Amygdala (tissue), 56 donors: ENCODE results near the gene GPT2.
A peak's percentile ranks its signal among the peaks of the same experiment; 100 is the strongest.
"Not testable (repeated sequence)": the region's sequence is repeated elsewhere in the genome, so short reads cannot be mapped to it uniquely, and the experiment has no call there.

Experiments
- DNase-seq, 56 donors: peaks; one replicate each; lab custom pipeline; 2025; lab: John Stamatoyannopoulos, UW

GPT2 gene

DNA sequence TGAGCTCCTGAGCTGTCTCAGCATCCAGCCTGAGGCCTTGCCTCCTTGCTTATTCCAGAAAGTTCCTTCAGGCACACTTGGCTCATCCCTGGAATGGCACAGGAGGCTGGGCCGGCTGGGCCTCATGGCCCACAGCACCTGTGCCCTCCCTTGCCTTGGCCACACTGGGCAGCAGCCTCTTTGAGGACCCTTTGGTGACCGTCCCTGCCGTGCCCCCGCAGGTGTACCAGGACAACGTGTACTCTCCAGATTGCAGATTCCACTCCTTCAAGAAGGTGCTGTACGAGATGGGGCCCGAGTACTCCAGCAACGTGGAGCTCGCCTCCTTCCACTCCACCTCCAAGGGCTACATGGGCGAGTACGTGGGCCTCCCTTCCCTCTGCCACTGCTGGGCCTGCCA is 34.2 kb downstream of the GPT2 start:
- no peak for DNase-seq

DNA sequence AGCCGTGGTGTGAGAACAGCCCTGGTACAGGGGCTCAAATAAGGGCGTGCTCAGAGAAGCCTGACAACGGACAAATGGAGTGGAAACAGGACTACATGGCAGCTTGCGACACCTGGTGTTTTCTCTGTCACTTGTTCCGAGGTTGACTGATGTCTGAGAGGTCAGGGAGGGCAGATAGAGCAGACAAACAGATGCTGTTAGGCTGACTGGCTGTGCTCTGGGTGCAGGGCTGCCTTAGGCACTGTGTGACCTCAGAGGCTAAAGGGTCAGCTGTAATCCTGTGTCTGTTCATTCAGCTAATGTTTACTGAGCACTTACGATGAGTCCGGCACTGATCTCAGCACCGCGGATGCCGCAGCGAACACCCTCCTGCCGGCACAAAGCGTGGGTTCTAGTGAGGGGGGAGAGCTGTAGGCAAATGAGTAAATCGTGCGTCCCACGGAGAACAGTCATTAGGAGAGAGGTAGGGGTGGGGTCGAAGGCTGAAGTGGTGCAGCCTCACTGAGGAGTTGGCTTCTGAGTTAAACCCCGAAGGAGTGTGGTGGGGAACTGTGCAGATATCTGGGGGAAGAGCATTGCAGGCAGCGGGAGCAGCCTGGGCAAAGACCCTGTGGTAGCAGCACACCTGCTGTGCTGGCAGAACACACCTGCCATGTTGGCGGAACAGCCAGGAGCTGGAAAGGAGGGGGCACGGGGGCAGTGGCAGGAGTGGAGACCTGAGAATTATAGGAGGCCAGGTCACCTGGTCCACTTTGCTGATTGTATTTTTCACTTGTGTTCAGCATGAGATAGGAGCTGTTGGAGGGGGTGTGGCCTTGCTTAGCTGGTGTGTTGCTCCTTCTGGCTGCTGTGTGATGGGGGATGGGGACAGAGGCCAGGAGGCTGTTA is 35.0 kb downstream of the GPT2 start:
- DNase-seq, result peak in 2 of 56 donors; percentile 9 to 25

DNA sequence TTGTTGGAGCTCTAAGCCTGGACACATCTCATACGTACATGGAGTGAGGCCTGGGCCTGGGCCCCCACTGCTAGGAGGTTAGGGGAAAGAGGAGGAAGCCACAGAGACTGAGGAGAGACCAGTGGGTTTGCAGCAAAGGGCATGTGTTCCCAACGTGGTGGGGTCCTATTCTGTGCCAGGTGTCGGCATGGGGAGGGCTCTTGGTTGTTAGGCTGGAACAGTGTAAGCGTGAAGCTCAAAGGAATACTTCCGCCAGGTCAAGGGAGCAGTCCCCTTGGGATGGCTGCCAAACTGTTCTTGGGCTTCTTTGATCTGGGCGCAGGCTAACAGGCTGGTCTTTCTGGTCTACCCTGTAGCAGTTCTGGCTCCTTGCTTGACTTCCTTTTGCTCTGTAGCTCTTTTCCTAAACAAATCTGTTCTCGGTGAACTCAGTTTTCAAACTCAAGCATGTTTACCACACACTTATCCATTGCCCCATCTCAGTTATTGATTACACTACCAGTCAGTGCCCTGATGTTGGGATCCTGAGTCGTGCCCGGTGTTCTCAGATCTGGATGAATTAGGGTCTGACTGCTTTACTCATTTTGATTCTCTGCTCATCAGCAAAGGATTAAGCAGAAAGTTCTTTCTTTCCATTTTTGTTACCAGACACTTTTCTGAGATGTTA is 36.4 kb downstream of the GPT2 start:
- peak in 14 of 56 donors; percentile 12 to 64 (median 40) for DNase-seq

DNA sequence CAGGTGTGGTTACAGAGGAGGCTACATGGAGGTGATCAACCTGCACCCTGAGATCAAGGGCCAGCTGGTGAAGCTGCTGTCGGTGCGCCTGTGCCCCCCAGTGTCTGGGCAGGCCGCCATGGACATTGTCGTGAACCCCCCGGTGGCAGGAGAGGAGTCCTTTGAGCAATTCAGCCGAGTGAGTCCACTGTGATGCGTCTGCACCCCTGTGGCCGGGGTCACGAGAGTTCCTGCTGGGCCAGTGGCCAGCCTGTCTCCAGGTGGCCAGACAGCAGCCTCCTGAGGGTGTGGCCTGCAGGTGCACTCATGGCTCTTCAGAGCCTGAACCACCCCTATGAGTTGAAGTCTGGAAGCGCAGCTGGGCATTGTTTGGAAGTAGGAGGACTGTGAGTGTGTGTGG is 38.1 kb downstream of the GPT2 start:
- DNase-seq, result no peak

DNA sequence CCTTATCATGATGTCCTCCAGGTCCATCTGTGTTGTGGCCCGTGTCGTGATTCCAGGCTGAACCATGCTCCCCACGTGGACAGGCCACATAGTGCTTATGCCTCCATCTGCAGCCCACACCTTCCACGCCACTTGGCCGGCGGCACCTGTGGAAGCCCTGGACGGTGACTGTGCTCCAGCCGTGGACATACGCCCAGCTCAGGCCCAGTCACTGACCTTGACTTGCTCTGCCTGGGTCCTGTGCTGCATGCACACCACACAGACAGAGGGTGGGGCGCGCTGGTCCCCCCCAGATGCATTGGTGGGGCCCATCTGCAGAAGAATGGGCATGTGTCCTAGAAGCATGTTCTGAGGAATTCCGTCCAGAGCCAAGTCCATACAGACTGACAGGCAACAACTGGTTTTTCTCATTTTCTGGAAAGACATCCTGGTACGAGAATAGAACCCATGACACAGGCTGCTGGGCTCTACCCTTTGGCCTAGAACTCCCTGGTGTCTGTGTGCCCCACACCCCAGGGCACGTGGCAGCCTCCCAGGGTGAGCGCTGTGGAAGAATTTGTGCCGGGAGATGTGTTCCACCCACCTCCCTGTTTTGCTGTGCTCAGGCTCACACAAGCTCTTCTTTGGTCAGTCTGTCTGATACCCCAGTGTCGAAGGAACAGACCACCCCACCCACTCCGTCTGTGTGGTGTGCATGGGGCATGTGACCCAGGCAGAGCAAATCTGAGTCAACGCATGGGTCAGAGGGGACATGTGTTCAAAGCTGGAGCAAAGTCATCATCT is 39.5 kb downstream of the GPT2 start:
- no peak for DNase-seq

DNA sequence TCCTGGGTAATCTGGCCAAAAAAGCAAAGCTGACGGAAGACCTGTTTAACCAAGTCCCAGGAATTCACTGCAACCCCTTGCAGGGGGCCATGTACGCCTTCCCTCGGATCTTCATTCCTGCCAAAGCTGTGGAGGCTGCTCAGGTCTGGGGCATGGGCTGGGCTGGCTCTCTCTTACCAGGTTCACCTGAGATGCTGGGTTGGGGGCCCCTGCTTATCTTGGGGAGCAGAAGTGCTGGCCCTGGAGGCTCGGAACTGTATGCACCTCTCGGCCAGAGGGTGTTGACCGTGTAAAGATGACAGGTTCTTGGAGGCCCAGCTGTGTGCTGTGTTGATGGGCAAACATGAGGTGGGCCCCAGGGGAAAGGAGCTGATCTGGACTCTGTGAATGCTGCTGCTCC is 40.2 kb downstream of the GPT2 start:
- no peak for DNase-seq

DNA sequence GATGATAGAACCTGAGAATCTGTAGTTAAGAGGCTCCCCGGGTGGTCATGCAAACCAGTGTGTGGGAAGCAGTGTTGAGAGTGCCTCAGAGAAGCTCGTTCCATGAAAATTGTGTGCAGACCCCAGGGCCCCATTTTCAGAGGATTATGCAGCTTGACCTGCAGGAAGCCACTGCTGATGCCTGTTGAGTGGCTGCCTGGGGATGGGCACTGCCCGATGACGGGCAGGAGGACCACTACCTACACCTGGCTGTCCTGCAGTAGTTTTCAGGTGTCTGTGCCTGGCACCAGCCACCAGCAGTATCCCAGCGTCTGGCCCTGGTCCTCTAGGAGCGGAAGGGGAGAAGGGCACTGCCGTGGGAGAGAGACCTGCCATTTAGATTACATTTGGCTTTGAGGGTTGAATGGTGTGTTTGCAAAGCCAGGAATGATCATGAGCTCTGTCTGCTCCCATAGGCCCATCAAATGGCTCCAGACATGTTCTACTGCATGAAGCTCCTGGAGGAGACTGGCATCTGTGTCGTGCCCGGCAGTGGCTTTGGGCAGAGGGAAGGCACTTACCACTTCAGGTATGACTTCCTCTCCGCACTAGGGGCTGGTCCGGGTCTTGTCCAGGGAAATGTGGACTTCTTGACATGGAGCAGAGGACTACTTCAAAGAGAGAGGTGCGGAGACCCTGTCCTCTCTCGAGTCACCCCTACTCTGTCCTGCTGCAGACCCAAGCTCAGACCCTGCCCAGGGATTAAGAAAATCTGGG is 42.5 kb downstream of the GPT2 start:
- no peak for DNase-seq

DNA sequence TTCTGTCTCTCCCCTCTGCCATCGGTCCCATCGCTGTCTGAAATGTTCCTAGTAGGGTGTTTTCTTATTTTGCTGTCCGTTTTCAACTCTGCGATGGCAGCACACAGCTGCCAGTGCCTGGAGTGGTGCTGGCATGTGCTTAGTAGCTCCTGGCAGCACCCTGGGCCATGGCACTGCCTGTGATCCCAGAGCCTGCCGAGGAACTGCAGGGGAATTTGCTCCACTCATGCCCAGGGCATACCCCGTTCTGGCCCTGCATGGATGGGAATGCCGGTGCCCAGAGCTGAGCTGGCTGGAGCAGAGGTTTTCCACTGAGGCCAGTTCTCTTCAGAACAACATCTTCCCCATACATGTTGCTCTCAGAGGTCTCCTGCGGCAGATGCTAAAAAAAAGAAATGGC is 43.1 kb downstream of the GPT2 start:
- peak in 8 of 56 donors; percentile 11 to 54 (median 24) for DNase-seq

DNA sequence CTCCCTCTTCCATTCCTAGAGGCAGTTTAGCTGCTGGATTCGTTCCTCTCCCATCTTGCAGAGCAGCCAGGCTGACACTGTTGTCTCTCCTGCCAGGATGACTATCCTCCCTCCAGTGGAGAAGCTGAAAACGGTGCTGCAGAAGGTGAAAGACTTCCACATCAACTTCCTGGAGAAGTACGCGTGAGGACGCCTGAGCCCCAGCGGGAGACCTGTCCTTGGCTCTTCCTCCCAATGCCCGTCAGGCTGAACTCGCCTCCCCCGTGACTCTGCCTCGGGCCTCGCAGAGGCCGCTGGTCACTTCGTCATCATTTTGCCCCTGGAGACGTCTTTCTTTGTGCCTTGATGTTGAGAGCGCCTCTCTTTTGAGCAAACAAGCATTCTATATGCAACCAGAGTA is 44.6 kb downstream of the GPT2 start:
- no peak for DNase-seq

DNA sequence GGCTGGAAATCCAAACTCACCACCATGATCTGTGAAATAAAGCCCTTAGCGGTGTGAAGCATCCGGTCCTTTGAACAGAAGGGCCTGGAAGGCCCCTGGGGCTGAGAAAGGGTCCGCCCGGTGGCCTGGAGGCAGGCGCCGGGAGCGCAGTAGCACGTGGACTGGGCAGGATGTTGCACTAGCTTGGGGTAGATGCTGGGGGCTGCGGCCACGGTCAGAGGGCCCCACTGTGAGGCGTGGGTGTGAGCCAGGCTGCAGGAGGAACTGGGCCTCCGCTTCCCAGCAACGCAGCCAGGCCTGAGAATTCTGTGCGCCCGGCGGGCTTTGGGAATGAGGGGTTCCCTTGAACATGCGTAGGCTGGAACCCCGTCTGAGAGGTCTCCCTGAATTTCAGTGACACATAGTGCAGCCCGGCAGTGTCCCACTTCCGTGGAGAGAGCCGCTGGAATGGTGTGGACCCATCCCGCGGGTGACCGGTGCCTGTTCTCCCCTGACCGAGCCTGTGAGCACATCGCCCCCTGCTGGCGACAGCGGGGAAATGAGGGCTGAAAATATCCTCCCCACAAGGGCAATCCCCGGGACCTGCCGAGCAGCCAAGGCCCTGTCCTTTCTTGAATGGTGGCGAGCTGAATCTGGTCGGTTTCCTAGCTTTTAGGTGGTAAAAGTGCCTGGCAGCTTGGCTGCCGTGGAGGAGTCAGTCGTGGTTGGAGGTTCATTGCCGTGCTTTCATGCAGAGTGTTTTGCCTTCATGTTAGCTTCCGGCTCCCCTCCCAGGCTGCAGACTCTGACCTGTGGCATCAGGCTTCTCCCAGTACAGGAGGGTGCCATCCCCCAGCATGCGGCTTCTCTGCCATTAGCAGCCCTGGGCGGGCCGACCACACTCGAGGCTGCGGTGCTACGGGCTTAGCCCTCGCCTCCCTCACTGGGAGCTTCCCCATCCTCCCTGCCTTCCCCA is 45.5 kb downstream of the GPT2 start:
- peak in 52 of 56 donors; percentile 31 to 83 (median 64) for DNase-seq

DNA sequence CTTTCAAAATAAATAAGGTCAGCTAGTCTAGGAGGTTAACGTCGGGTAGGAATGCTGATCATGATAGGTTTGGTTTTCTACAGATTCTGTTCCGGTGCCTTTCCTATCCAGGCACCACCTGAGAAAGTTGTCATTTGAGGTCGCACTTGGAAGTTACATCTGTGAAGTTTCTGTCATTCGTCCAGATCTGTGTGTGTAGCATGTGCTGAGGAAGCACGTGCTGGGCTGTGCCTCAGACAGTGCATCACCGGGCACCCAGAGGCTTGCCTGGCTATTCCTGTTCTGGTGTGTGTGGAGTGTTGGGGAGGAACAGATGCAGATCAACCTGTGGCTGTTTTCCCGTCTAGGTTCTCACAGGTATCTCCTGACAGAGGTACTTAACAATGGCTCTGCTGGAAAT is 46.7 kb downstream of the GPT2 start:
- DNase-seq, result no peak

DNA sequence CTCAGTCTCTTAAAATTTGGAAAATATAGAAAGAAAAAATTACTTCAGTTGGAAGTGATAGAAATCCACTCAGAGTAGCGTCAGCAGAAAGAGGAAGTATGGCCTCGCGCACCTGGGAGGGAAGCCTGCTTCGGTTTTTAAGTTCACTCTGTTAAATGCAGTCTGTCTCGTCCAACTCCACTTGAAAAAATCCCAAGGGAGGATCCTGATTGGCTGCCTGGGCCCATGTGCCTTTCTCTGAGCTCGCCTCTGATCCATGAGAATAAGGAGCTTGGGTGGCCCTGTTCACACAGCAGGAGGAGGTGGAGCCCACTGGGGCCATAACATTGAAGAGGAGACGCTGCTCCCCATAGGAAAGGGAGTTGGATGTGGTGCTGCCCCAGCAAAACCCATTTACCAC is 48.6 kb downstream of the GPT2 start:
- DNase-seq, result no peak

DNA sequence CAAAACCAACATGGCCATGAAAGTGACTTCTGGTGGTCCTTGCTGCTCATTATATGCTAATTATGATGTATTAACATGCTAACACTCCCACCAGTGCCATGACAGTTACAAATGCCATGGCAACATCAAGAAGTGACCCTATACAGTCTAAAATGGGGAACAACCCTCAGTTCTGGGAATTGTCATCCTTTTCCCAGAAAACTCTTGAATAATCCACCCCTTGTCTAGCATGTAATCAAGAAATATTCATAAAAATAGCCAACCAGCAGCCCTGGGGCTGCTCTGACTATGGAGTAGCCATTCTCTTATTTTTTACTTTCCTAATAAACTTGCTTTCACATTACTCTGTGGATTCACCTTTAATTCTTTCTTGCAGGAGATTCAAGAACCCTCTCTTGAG is 53.4 kb downstream of the GPT2 start:
- DNase-seq, result no peak

DNA sequence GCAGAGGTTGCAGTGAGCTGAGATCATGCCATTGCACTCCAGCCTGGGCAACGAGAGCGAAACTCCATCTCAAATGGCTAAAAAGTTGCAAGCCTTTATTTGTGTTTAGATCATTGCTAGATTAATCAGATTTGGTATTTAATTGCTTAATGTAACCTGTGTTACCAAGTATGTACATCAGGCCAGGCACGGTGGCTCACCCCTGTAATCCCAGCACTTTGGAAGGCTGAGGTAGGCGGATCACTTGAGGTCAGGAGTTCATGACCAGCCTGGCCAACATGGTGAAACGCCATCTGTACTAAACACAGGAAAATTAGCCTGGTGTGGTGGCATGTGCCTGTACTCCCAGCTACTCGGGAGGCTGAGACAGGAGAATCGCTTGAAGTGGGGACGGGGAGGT is 60.6 kb downstream of the GPT2 start:
- not testable (repeated sequence) for DNase-seq

DNA sequence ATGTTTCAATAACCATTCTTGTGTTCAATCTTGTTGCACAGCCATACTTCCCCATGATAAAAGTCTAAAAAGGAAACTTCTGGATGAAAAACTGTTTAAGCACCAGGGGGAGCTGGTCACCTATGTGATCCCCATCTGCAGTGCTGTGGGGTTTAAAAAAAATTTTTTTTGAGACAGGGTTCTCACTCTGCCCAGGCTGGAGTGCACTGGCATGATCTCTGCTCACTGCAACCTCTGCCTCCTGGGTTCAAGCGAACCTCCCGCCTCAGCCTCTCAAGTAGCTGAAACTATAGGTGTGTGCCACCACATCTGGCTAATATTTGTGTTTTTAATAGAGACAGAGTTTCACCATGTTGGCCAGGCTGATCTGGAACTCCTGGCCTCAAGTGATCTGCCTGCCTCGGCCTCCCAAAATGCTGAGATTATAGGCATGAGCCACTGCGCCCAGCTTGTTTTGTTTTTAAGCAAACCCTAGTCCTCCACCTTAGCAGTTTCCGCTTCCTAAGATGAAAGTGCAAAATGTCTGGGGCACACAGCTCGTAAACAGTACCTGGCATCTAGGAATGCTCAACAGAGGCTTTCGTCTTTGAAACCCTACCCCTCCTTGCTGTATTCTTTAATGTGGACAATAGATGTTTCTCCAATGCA is 63.9 kb downstream of the GPT2 start:
- DNase-seq, result no peak

DNA sequence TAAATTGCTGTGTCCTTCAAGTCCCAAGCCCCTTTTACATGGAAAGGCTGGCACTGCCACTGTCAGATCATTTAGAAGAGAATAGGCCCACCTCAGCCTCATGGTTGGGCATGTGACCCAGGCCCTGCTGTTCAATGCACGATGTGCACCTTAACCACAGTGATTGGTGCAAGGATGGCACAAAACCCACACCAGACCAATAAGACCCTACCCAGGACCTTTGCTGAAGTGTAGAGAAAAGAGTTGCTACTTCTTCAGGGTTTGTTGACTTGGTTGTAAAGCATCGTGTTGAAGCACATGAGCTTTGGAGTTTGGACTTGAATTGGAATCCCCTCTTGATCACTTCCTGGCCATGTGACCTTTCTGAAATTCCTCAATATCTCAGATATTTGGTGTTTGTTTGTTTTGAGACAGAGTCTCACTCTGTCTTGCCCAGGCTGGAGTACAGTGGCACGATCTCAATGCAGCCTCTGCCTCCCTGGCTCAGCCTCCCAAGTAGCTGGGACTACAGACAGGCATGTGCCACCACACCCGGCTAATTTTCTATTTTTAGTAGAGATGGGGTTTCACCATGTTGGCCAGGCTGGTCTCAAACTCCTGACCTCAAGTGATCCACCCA is 64.5 kb downstream of the GPT2 start:
- no peak for DNase-seq

DNA sequence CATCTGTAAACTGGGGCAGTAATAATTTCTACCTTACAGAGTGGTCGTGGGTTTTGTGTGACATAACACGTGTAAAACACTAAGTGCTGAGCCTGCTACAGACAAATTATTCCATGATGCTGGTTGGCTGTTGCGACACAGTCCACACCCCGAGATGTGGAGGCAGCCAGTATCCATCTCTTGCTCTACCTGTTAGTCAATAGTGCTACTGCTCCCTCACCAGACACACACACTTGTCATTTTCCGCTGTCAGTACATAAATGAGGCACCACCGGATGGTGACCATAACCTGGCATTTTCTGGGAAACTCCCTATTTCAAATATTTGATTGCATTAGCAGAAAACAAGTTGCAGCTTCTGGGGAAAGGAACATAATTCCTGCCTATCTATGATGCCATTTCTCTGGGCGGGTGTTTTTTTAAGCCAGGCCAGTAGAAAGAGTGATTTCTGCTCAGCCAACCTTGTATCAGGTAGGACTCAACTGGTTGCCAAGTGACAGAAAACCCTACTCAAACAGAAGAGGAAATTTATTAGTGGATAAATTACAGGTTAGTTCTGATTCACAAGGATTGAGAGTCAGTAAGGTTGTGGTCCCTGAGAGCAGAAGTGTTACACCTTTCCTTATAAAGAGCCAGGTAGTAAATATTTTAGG is 65.2 kb downstream of the GPT2 start:
- DNase-seq, result no peak

DNA sequence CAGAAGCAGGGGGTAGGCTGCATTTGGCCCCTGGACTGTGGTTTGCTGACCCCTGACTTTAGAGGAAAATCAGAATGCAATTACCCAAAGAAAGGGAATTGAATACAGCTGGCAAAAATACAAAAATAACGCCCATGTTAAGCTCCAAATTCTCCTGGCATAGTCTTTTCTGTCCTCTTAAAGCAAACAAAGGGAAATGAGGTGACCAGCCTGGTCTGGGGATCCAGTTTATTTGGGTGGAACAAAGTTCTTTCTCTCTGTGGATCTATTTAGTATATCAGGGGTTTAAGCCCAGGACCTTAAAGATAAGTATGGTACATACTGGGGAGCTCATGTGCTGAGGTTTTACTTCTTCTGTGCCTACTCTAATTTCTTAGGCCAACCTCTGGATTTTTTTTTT is 65.8 kb downstream of the GPT2 start:
- DNase-seq, result no peak
